KOPT-K1 (cell line): Measurements from ENCODE around the gene PIEZO2.

ENCODE experiments used
- H3K27ac ChIP-seq: fragments of 200-600 bp; sonication (generic); 2 replicates; pipeline ENCODE4 v1.5.1; 2016; ENCODE audit warnings: antibody characterized with exemption, mild to moderate bottlenecking, low read depth, low read length; ENCODE audit not compliant: poor library complexity, severe bottlenecking
- H3K36me3 ChIP-seq: fragments of 200-600 bp; sonication (generic); 2 replicates; pipeline ENCODE4 v1.5.1; 2017; ENCODE audit warnings: antibody characterized with exemption, mild to moderate bottlenecking, low read length, moderate library complexity; ENCODE audit not compliant: insufficient read depth
- H3K9me3 ChIP-seq: fragments of 200-600 bp; sonication (generic); 2 replicates; pipeline ENCODE4 v1.5.1; 2017; ENCODE audit warnings: antibody characterized with exemption, low read length, mild to moderate bottlenecking; ENCODE audit not compliant: insufficient read depth, poor library complexity, severe bottlenecking

The PIEZO2 gene

DNA sequence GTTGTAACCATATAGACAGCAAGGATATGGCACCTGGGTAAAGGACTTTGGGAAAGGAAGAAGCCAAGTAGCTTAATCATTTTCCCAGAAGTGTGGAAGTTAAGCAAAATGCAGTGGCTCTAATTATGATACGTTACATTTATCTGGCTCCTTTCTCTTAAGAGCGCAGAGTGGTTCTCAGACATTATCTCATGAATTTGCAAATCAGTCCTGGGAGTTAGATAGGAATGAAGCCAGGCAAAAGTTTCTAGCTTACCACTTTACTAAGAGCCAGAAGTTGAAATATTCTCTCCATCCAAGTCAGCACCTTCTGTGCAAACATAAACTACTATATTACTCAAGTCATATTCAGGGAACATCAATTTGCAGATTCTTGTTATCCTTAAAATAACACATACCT lies 10.9 kb upstream of the PIEZO2 start:
- H3K36me3 ChIP-seq = no peaks in the 10 kb centered on the region
- no peak overlapping the region for H3K27ac ChIP-seq
- no peaks in the 10 kb centered on the region for H3K9me3 ChIP-seq

DNA sequence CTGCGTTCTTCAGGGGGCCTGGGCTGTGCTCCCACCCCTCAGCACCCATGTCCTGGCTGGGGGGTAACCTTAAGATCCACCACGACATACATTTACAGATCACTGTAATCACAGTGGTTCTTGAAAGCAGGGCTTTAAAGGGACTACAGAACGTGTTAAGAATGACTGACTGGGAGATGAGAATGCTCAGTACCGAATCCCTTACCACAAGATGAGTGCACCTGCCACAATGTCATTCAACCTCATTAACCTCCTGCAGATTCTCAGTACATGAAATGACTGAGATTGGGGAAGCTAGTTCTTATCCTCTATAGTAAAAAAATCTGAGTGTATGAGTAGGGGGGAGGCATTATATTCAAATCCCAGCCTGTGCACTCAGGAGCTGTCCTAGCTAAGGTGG lies 10.5 kb upstream of the PIEZO2 start:
- Histone ChIP-seq H3K36me3 (no peaks in the 10 kb centered on the region), H3K27ac (no peak overlapping the region), H3K9me3 (no peaks in the 10 kb centered on the region)

DNA sequence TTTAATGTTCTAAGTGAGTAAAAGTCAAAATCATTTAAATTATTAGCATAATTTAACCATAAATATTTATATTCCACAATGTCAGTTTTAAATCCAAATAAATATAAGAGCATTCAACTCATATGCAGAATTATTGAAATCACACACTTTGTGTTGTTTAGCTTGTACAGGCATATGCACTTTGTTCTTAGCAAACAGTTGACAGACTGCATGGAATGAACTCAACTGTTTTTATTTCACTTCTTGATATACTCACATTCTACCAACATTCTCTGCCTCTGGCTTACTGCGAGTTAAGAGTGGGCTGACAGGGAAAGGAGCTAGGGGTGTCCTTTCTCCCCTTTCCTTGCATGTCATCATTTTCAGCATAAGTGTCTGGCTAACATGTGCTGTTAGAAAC lies 7.6 kb upstream of the PIEZO2 start:
- no peaks in the 10 kb centered on the region for H3K36me3 ChIP-seq
- no peak overlapping the region for H3K27ac ChIP-seq
- H3K9me3 ChIP-seq = no peaks in the 10 kb centered on the region

- no peak overlapping the region for H3K27ac ChIP-seq
- H3K36me3 ChIP-seq = no peaks in the 10 kb centered on the region
- H3K9me3 ChIP-seq = no peaks in the 10 kb centered on the region
These were observed 5.8 kb upstream of the PIEZO2 start for GRCh38 chr18:11155034-11155759.

GRCh38 chr18:11154368-11154989 lies 5.1 kb upstream of the PIEZO2 start:
- Histone ChIP-seq H3K9me3 (no peaks in the 10 kb centered on the region), H3K27ac (no peak overlapping the region), H3K36me3 (no peaks in the 10 kb centered on the region)

DNA sequence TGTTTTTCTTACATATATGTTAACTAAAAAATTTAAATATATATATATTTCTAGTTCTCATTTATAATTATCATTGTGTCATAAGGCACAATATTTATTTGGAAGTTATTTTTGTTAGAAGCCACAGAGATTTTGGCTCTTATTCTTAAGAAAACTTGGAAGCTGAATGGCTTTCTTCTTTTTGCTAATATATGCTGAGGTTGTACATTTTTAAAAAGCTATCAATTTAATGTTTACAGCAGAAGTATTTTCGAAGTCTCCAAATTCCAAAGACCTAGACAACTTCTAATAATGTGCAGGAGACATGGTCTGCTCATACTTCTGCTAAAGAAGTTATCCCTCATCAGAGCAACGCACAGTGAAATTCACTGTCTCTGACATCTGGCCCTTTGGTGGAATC lies 3.7 kb upstream of the PIEZO2 start:
- H3K36me3 ChIP-seq = no peaks in the 10 kb centered on the region

DNA sequence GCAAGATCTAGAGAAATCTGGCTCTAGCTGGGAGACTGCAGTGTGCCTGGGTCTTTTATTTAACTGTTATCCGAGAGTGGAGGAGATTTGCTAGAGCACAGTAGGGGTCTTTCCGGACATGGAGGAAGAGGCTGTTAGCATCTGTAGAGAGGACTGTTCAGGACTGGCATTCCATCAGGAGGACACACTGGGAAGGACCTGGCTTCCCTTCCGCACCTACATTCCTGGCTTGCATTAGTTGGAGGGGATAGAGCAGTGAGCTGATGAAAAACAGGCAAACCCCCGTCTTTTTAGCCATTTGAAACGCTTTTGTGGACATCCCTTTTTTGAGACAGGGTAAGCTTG lies 874 bp upstream of the PIEZO2 start:
- H3K27ac ChIP-seq = no peak overlapping the region

More for the DNA sequence above, 3.7 kb upstream of the PIEZO2 start:
- H3K9me3 ChIP-seq = no peaks in the 10 kb centered on the region
- no peak overlapping the region for H3K27ac ChIP-seq

GRCh38 chr18:11148680-11149440 lies 509 bp downstream of the PIEZO2 start:
- Histone ChIP-seq H3K36me3 (no peaks in the 10 kb centered on the region), H3K27ac (no peak overlapping the region), H3K9me3 (no peaks in the 10 kb centered on the region)

More for the DNA sequence above, 874 bp upstream of the PIEZO2 start:
- H3K9me3 ChIP-seq = no peaks in the 10 kb centered on the region
- H3K36me3 ChIP-seq = no peaks in the 10 kb centered on the region

GRCh38 chr18:11147962-11148679 lies 1.2 kb downstream of the PIEZO2 start:
- Histone ChIP-seq H3K36me3 (no peaks in the 10 kb centered on the region), H3K9me3 (no peaks in the 10 kb centered on the region), H3K27ac (no peak overlapping the region)

- Histone ChIP-seq H3K27ac (no peak overlapping the region), H3K9me3 (no peaks in the 10 kb centered on the region), H3K36me3 (no peaks in the 10 kb centered on the region)
These were observed 1.9 kb downstream of the PIEZO2 start for GRCh38 chr18:11147371-11147951.

- no peaks in the 10 kb centered on the region for H3K36me3 ChIP-seq
- H3K9me3 ChIP-seq = no peaks in the 10 kb centered on the region
- no peak overlapping the region for H3K27ac ChIP-seq
These were observed 2.4 kb downstream of the PIEZO2 start for GRCh38 chr18:11146947-11147345.

DNA sequence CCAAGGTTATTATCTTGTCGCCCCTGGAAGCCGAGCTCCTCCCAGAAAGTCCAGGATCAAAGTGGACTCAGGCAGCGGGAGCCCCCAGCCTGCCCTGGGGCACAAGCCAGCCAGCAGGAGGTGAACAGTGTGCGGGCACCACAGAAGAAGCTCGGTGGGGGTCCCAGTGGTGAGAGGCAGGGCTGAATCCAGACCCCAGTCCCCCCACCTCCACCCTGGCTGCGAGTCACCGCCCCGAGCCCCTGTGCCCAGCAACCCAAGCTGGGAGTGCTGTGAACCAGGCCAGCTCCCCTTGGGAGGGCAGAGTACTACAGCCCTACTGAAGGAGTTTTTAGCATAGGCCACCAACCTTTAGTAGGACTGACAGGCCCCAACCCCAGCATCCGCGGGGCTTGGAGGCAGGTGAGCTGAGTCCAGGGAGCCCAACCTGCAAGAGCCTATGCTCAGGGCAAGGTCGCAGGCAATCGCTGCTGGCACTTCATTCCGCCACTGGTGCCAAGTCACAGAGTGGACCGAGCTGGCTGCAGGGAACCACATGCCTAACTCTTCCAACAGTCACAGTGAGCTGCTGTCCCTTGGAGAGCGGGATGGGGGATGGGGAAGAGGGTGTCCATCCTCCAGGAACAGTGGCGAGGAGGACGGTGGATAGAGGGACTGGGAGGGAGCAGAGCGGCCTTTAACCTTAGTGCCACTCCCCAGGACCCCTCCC lies 3.0 kb downstream of the PIEZO2 start:
- no peaks in the 10 kb centered on the region for H3K36me3 ChIP-seq
- no peaks in the 10 kb centered on the region for H3K9me3 ChIP-seq
- no peak overlapping the region for H3K27ac ChIP-seq

DNA sequence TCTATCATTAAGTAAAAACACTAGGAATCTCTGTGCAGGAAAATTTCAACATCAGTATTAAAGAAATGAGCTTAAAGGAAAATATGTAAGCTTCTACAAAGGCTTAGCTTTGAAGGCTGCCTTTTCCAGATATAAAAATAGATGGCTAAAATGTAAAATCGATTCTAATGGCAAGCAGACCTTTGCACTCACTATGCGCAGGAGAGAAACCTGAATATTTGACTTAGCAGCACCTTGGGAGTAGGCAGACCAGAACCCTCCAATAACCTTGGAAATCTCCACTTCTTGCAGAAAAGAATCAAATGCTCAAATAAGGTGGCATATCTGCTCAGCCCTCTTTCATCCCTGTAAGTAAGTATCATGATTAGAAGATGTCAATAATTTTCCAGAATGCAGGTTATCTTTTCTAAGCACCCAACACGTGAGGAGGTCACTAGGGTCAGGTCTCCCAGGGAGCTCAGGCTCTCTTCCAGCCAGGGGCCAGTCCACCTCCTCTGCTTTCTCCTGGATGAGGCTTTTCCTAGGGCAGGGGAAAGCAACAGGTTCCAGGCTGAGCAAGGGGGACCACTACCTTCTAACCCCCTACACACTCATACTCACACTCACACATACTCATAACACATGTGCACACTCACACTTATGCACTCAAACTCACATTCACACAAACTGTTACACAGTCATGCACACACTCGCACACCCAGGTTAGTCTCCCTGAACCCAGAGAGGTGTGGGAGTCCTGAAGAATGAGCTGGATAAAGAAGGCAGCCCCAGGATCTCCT lies 3.8 kb downstream of the PIEZO2 start:
- Histone ChIP-seq H3K36me3 (no peaks in the 10 kb centered on the region), H3K9me3 (no peaks in the 10 kb centered on the region), H3K27ac (no peak overlapping the region)

DNA sequence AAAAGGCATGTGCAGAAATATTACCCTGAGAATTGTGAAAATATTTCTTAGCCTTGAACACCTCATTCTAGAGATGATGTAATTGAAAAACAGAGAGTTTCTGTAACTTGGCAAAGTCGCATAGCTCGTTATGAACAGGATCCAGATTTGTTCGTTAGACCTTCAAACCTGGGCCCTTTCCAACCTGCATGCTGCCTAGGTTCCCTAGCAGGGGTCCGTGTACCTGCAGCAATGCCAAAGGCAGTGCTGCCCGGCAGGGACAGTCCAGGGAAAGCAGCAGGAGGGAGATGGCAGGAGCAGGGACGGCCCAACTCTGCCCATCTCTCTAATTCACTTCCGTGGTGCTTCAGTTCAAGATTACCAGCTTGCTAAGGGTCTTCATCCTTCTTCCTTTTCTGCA lies 12.0 kb downstream of the PIEZO2 start:
- no peak overlapping the region for H3K27ac ChIP-seq
- no peaks in the 10 kb centered on the region for H3K9me3 ChIP-seq
- H3K36me3 ChIP-seq = no peaks in the 10 kb centered on the region
